Choroid plexus epithelial cell (primary cell): ENCODE data around the gene SYNE2.

ENCODE experiments used
- DNase-seq: peaks from one replicate; pipeline ENCODE4 v3.0.0-alpha.2; 2010; ENCODE audit warnings: low read depth
- H3K4me3 ChIP-seq: 2 replicates; pipeline ENCODE4 v1.5.1; 2011; ENCODE audit warnings: low read depth, mild to moderate bottlenecking, control low read depth, low read length, moderate library complexity
- TF ChIP-seq, protein P1 (sequence below): conservative IDR thresholded peaks from 2 replicates; pipeline ENCODE4 v1.5.1; 2011; ENCODE audit warnings: low read depth, mild to moderate bottlenecking, control low read depth, inconsistent platforms, low read length, moderate library complexity

The SYNE2 gene

DNA sequence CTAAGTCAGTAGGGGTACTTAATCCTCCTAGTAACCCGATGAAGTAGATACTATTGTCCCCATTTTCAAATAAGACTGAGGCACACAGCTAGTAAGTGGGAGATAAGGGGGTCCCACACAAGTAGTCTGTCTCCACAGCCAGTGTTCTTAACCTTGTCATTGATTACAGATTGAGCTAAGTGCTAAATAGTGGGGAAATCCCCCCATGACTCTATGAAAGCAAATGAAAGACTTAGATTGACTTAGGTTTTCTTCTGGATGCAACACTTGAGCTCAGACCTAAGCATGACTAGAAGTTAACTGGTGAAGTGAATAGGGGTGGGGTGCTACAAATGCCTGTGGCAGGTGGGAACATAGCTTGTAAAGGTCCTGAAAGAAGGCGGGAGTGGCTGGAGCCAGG is 73.8 kb downstream of the SYNE2 start:
- no peak for DNase-seq

DNA sequence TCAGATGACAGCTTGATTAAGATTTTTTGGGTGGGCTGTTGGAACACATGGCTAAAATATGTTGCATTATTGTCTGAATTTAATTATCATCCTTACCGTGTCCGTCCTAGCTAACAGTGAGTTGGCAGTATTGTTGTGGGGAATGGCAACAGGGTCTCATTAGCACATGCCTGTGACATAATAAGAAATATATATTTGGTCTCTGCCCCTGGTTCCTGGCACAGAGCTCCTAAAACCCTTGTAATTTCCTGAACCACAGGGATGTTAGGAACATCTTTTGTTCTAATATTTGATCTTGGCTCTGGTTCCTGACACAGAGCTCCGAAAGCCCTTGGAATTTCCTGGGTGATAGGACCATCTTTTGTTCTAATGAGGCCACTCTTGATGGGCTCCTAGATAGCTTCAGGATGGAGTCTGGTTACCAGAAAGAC is 76.0 kb downstream of the SYNE2 start:
- TF ChIP-seq, protein P1, sequence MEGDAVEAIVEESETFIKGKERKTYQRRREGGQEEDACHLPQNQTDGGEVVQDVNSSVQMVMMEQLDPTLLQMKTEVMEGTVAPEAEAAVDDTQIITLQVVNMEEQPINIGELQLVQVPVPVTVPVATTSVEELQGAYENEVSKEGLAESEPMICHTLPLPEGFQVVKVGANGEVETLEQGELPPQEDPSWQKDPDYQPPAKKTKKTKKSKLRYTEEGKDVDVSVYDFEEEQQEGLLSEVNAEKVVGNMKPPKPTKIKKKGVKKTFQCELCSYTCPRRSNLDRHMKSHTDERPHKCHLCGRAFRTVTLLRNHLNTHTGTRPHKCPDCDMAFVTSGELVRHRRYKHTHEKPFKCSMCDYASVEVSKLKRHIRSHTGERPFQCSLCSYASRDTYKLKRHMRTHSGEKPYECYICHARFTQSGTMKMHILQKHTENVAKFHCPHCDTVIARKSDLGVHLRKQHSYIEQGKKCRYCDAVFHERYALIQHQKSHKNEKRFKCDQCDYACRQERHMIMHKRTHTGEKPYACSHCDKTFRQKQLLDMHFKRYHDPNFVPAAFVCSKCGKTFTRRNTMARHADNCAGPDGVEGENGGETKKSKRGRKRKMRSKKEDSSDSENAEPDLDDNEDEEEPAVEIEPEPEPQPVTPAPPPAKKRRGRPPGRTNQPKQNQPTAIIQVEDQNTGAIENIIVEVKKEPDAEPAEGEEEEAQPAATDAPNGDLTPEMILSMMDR = no peak
- no peak overlapping the region for H3K4me3 ChIP-seq
- DNase-seq = no peak

More for the DNA sequence above, 73.8 kb downstream of the SYNE2 start:
- H3K4me3 ChIP-seq = no peak overlapping the region
- TF ChIP-seq, protein P1 = no peak

DNA sequence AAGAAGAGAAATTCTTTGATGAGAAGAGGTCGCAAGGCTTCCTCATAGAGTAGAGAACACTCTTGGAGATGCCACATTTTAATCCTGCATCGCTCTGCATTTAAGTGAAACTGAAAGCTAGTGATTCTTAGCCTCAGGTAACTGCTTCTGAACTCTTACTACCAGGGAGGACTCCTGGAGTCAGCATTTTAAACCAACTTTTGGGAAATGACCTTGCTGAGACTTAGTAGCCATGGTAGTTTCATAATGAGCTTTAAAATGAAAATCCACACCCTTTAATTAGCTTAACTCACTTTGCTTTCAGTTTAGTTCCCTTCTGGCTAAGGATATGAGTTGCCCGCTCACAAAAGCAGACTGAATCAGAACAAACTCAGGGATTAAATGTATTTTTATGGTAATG is 80.3 kb downstream of the SYNE2 start:
- no peak overlapping the region for H3K4me3 ChIP-seq
- TF ChIP-seq, protein P1 = no peak
- no peak for DNase-seq

DNA sequence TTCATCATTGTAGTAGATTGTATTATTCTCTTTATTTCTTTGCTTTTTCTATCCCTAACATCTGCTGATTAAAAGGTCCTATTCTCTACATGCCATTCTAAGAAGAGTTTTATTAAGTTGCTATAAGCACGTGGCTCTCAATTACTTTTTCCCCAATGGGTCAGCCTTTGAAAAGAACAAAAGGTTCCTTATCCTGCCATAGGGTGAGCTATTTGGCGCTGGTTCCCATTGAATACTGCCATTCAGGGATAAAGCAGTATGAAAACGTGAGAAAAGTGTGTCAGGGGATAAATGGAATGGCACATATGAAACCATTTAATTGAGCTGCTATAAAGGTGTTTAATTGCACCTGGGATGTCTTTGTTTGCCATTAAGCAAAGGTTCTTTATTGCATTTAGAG is 80.9 kb downstream of the SYNE2 start:
- TF ChIP-seq, protein P1 = no peak
- H3K4me3 ChIP-seq = no peak overlapping the region
- no peak for DNase-seq

DNA sequence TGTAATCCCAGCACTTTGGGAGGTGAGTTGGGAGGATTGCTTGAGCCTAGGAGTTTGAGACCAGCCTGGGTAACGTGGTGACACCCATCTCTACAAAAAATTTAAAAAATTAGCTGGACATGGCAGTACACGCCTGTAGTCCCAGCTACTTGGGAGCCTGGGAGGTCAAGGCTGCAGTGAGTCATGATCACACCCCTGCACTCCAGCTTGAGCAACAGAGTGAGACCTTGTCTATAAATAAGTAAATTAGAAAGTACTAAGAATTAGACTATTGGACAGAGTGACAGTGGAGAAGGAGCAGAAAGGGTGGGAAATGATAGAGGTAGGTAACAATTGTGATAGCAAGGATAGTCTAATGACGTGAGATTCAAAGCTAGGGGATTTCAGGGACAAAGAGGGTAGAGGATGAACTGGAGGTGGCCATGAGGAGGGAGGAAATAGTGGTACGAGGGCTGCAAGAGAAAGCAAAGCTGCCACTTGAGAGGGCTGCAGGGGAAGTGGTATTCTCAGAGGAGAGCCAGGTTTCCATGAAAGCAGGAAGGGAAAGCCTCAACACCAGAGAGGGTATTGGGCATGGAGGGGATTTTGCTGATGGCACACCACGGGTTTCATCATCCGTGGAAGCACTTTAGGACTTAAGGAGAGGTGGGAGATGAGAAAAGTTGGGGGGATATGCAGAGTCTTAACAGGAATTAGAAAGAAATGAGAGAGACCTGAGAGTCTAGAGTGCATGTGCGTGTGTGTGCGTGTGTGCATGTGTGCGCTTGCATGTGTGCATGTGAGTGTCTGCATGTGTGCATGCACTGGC is 85.6 kb downstream of the SYNE2 start:
- H3K4me3 ChIP-seq = no peak overlapping the region
- TF ChIP-seq, protein P1 = no peak
- peak; percentile 61 for DNase-seq

DNA sequence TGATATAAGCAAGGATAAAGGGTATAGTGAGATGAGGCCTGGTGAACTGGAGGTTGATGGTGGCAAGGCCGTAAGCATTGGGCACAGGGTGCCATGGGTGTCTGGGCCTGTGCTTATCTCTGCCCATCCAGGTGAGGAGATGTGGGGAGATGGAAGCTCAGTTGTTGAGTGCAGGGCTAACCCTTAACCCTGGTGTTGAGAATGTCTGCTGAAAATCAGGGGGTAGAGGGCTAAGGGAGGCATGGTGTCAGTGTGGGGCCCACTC is 86.1 kb downstream of the SYNE2 start:
- no peak for DNase-seq

More for the DNA sequence above, 86.1 kb downstream of the SYNE2 start:
- H3K4me3 ChIP-seq = no peak overlapping the region
- TF ChIP-seq, protein P1 = no peak
